Measurements from ENCODE around the gene ZNF296.

DNA sequence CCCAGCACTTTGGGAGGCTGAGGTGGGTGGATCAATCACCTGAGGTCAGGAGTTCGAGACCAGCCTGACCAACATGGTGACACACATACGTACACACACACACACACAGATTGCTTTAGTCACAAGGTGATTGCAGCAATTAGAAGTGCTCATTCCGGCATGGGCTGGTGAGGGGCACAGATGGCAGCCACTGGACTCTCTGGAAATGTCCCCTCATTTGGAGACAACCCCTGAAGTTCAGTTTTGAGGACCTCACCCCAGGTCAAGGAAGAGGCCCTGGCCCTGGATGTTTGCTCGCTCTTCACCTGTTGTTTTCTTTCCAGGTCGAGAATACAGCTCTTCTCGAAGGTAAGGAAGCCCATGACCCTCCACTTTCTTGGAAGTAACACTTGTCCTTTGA is 6.1 kb downstream of the ZNF296 start:
- TF ChIP-seq, protein P1, sequence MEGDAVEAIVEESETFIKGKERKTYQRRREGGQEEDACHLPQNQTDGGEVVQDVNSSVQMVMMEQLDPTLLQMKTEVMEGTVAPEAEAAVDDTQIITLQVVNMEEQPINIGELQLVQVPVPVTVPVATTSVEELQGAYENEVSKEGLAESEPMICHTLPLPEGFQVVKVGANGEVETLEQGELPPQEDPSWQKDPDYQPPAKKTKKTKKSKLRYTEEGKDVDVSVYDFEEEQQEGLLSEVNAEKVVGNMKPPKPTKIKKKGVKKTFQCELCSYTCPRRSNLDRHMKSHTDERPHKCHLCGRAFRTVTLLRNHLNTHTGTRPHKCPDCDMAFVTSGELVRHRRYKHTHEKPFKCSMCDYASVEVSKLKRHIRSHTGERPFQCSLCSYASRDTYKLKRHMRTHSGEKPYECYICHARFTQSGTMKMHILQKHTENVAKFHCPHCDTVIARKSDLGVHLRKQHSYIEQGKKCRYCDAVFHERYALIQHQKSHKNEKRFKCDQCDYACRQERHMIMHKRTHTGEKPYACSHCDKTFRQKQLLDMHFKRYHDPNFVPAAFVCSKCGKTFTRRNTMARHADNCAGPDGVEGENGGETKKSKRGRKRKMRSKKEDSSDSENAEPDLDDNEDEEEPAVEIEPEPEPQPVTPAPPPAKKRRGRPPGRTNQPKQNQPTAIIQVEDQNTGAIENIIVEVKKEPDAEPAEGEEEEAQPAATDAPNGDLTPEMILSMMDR (conservative IDR thresholded peaks at IDR 0.05), result no peak
- no peak for TF ChIP-seq EZH2 (IDR thresholded peaks at IDR 0.05; ENCODE audit: low read depth)

All from PC-9 (cell line).